ENCODE results near the gene SYCE1L. TPM values are rescaled to one million over a fixed set of nuclear protein-coding genes. Genes with fewer than 3 reads are reported as not detected.

SYCE1L gene
- total and polyA plus RNA-seq, 2 of the 4 experiments (the other 2 are of a cell fraction): 0.10 TPM; not detected in 1

DNA sequence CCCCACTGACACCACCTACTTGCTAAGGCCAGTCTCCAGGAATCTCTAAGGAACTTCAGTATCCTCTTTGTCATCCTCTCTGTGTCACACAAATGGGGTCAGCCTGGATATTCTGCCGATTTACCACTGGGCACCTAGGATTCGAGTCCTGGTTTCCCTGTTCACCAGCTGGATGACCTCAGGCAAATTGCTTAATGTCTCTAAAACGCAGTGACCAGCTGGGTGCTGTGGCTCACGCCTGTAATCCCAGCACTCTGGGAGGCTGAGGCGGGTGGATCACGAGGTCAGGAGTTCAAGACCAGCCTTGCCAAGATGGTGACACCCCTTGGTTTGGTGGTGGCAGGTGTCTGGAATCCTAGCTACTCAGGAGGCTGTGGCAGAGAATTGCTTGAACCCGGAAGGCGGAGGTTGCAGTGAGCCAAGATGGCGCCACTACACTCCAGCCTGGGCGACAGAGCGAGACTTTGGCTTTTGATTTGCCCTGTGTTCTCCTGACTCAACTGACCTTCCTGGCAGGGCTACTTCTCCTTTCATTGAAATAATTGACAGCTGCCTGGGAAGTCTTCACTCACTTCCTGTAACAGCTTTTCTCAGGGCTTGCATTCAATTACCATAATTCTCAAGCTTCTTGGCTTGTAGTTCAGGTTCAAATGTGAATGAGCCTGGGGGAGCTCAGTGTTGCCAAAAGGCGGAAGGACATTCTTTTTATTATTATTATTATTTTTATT, 15.4 kb downstream of the SYCE1L start:
- 89% methylated on average over 6 of the region's 12 CpGs; no CpG with 5 or more reads in 1 of the 2 experiments for WGBS, 2 experiments (ENCODE audit: extremely low coverage in 2 of 2, insufficient read length in 1 of 2)
- Histone ChIP-seq H4K20me1 (ENCODE audit: insufficient read depth, low read length) (no peaks in the 10 kb centered on the region), H3K18ac (ENCODE audit: low read depth, low read length) (no peak overlapping the region), H2AK5ac (ENCODE audit: low read depth, low read length) (no peak overlapping the region), H3K9me3 (ENCODE audit: control insufficient read depth, insufficient read depth, low read length) (no peaks in the 10 kb centered on the region), H3K36me3 (ENCODE audit: control insufficient read depth, insufficient read depth, low read length) (no peaks in the 10 kb centered on the region), H4K5ac (ENCODE audit: low read depth, low read length) (no peak overlapping the region), H4K91ac (ENCODE audit: insufficient read depth, low read depth, low read length) (no peak overlapping the region), H2BK5ac (ENCODE audit: low read depth, low read length, poor library complexity, severe bottlenecking) (no peak overlapping the region), H3K9me1 (ENCODE audit: insufficient read depth, low read length) (peaks cover 11% of the 10 kb centered on the region), H3K9ac (ENCODE audit: low read depth, low read length) (no peak overlapping the region), H2AFZ (replicated peaks; ENCODE audit: low read length, poor library complexity) (no peak overlapping the region), H3K79me1 (ENCODE audit: low read depth in 1 of 2, low read length in 2 of 2) (no peaks in the 10 kb centered on the region), H3K4me3 (ENCODE audit: insufficient read depth, low read depth, low read length) (no peak overlapping the region), H3K14ac (replicated peaks; ENCODE audit: low read depth, low read length) (no peak overlapping the region), H3K27me3 (ENCODE audit: control insufficient read depth, insufficient read depth, low read length) (peaks cover 6% of the 10 kb centered on the region; the same call in 1 of the 2 replicates), H3K23ac (ENCODE audit: low read depth, low read length) (no peak overlapping the region), H2BK15ac (ENCODE audit: low read depth, low read length) (no peak overlapping the region), H3K56ac (ENCODE audit: extremely low read depth, insufficient read depth, low read length) (no peak overlapping the region), H2BK120ac (ENCODE audit: low read depth, low read length) (no peak overlapping the region), H3K4ac (ENCODE audit: low read depth, low read length) (no peak overlapping the region), H3K4me1 (ENCODE audit: control insufficient read depth, insufficient read depth, low read length) (peaks cover 3% of the 10 kb centered on the region), H2AK9ac (replicated peaks; ENCODE audit: low read depth, low read length, poor library complexity) (peak overlapping the region; percentile 39), H3K27ac (ENCODE audit: insufficient read depth, low read length) (no peak overlapping the region), H4K8ac (ENCODE audit: low read depth in 2 of 2, low read length in 2 of 2) (no peak overlapping the region), H2BK20ac (ENCODE audit: low read depth, low read length) (no peak overlapping the region), H3K4me2 (ENCODE audit: low read depth, low read length) (no peak overlapping the region)
- DNase-seq: no peak
- ATAC-seq (ENCODE audit: low read depth): no peak
- in situ Hi-C loops (cut with MboI; ENCODE audit: low sequenced_read_pairs) (no loop called here), intact Hi-C loops (cut with micrococcal nuclease) (no loop called here), dilution Hi-C loops (cut with HindIII; ENCODE audit: low sequenced_read_pairs, unreplicated experiment) (no loop called here)
- CTCF ChIA-PET: no interaction called here
- no TSS peak for BruUV-seq (replicated peaks)
- TF ChIP-seq POLR2A (IDR thresholded peaks at IDR 0.05; ENCODE audit: low read depth, low read length) (no peak), NFE2L2 (IDR thresholded peaks at IDR 0.05; ENCODE audit: low read depth, low read length) (no peak), MAZ (IDR thresholded peaks at IDR 0.05; ENCODE audit: borderline replicate concordance, low read depth, low read length) (no peak), SMC3 (IDR thresholded peaks at IDR 0.05; ENCODE audit: low read depth, low read length) (no peak), RAD21 (IDR thresholded peaks at IDR 0.05; ENCODE audit: low read length) (no peak), FOS (IDR thresholded peaks at IDR 0.05; ENCODE audit: low read depth, low read length) (no peak), CHD1 (IDR thresholded peaks at IDR 0.05; ENCODE audit: low read depth, low read length) (no peak), MAFK (IDR thresholded peaks at IDR 0.05; ENCODE audit: low read depth, low read length) (no peak), RCOR1 (IDR thresholded peaks at IDR 0.05; ENCODE audit: insufficient replicate concordance, low read length) (no peak), CEBPB (IDR thresholded peaks at IDR 0.05; ENCODE audit: low read depth, low read length) (no peak), BHLHE40 (IDR thresholded peaks at IDR 0.05; ENCODE audit: low read depth, low read length) (no peak), RFX5 (IDR thresholded peaks at IDR 0.05; ENCODE audit: low read depth, low read length) (no peak), MXI1 (IDR thresholded peaks at IDR 0.05; ENCODE audit: borderline replicate concordance, low read depth, low read length) (no peak)
- TF ChIP-seq, protein P1, sequence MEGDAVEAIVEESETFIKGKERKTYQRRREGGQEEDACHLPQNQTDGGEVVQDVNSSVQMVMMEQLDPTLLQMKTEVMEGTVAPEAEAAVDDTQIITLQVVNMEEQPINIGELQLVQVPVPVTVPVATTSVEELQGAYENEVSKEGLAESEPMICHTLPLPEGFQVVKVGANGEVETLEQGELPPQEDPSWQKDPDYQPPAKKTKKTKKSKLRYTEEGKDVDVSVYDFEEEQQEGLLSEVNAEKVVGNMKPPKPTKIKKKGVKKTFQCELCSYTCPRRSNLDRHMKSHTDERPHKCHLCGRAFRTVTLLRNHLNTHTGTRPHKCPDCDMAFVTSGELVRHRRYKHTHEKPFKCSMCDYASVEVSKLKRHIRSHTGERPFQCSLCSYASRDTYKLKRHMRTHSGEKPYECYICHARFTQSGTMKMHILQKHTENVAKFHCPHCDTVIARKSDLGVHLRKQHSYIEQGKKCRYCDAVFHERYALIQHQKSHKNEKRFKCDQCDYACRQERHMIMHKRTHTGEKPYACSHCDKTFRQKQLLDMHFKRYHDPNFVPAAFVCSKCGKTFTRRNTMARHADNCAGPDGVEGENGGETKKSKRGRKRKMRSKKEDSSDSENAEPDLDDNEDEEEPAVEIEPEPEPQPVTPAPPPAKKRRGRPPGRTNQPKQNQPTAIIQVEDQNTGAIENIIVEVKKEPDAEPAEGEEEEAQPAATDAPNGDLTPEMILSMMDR (conservative IDR thresholded peaks at IDR 0.05; ENCODE audit: low read depth, low read length): no peak
- TF ChIP-seq, protein P2, sequence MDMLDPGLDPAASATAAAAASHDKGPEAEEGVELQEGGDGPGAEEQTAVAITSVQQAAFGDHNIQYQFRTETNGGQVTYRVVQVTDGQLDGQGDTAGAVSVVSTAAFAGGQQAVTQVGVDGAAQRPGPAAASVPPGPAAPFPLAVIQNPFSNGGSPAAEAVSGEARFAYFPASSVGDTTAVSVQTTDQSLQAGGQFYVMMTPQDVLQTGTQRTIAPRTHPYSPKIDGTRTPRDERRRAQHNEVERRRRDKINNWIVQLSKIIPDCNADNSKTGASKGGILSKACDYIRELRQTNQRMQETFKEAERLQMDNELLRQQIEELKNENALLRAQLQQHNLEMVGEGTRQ (IDR thresholded peaks at IDR 0.05; ENCODE audit: low read depth, low read length): no peak
- TF ChIP-seq, protein P3, sequence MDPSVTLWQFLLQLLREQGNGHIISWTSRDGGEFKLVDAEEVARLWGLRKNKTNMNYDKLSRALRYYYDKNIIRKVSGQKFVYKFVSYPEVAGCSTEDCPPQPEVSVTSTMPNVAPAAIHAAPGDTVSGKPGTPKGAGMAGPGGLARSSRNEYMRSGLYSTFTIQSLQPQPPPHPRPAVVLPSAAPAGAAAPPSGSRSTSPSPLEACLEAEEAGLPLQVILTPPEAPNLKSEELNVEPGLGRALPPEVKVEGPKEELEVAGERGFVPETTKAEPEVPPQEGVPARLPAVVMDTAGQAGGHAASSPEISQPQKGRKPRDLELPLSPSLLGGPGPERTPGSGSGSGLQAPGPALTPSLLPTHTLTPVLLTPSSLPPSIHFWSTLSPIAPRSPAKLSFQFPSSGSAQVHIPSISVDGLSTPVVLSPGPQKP (IDR thresholded peaks at IDR 0.05; ENCODE audit: borderline replicate concordance, low read depth, low read length): no peak
- POLR2A ChIA-PET (ENCODE audit: unreplicated experiment): no interaction called here

All from IMR-90 (cell line).